CD4-positive, alpha-beta memory T cell (primary cell): ENCODE results near the gene TOGARAM2. TPM values are rescaled to one million over a fixed set of nuclear protein-coding genes. Genes with fewer than 3 reads are reported as not detected.
A peak's percentile ranks its signal among the peaks of the same experiment; 100 is the strongest.

Experiments
- CTCF ChIA-PET: fragments of 350-600 bp; sonication (Branson Sonifier 250); formaldehyde crosslinking; loops from one replicate; lab custom pipeline; 2021; ENCODE audit warnings: inconsistent platforms; ENCODE audit not compliant: partially characterized antibody; lab: Charles Lee
- POLR2A ChIA-PET: fragments of 350-600 bp; sonication (Branson Sonifier 250); formaldehyde crosslinking; loops from one replicate; lab custom pipeline; 2021; ENCODE audit not compliant: partially characterized antibody; lab: Charles Lee
- DNase-seq, 5 donors: peaks; one replicate each; pipeline versions ENCODE4 v3.0.0 to v3.0.0-alpha.2; 2020 to 2022; ENCODE audit warnings: mixed read lengths in 1 of 5
- H3K27ac ChIP-seq: one replicate; pipeline ENCODE4 v1.7.0; 2013; ENCODE audit warnings: low read depth, low read length
- H3K27me3 ChIP-seq: 2 replicates; pipeline ENCODE4 v1.7.0; 2013; ENCODE audit warnings: mild to moderate bottlenecking, low read length, moderate library complexity; ENCODE audit not compliant: insufficient read depth
- H3K36me3 ChIP-seq: 2 replicates; pipeline ENCODE4 v1.7.0; 2013; ENCODE audit warnings: mild to moderate bottlenecking, low read length, moderate library complexity; ENCODE audit not compliant: insufficient read depth
- H3K4me1 ChIP-seq: 2 replicates; pipeline ENCODE4 v1.7.0; 2013; ENCODE audit warnings: mild to moderate bottlenecking, low read length, moderate library complexity; ENCODE audit not compliant: insufficient read depth
- H3K4me3 ChIP-seq, 2 donors: one replicate each; pipeline ENCODE4 v1.7.0; 2013; ENCODE audit warnings: low read length in 2 of 2, mild to moderate bottlenecking in 1 of 2
- H3K9me3 ChIP-seq, 2 donors: one replicate each; pipeline ENCODE4 v1.7.0; 2013; ENCODE audit warnings: low read length in 2 of 2, control low read depth in 1 of 2; ENCODE audit not compliant: control insufficient read depth in 1 of 2
- H3K27ac Mint-ChIP-seq, 7 donors: one replicate each; pipeline ENCODE4 v1.8.0; 2020 to 2021; ENCODE audit warnings: mixed read lengths in 7 of 7, mild to moderate bottlenecking in 6 of 7, inconsistent platforms in 3 of 7, moderate library complexity in 3 of 7
- H3K27me3 Mint-ChIP-seq, 2 donors: one replicate each; pipeline ENCODE4 v1.8.0; 2020 to 2021; ENCODE audit warnings: mixed read lengths in 2 of 2
- H3K36me3 Mint-ChIP-seq, 2 donors: one replicate each; pipeline ENCODE4 v1.8.0; 2020 to 2021; ENCODE audit warnings: mixed read lengths in 2 of 2, inconsistent platforms in 1 of 2, mild to moderate bottlenecking in 1 of 2
- H3K4me1 Mint-ChIP-seq, 4 donors: one replicate each; pipeline ENCODE4 v1.8.0; 2020 to 2021; ENCODE audit warnings: mixed read lengths in 4 of 4, mild to moderate bottlenecking in 1 of 4
- H3K4me3 Mint-ChIP-seq, 8 donors: one replicate each; pipeline ENCODE4 v1.8.0; 2020 to 2021; ENCODE audit warnings: mixed read lengths in 8 of 8, mild to moderate bottlenecking in 7 of 8, moderate library complexity in 6 of 8, inconsistent platforms in 3 of 8
- H3K9me3 Mint-ChIP-seq, 8 donors: one replicate each; pipeline ENCODE4 v1.8.0; 2020 to 2021; ENCODE audit warnings: mixed read lengths in 8 of 8, mild to moderate bottlenecking in 5 of 8, inconsistent platforms in 3 of 8, moderate library complexity in 1 of 8
- intact Hi-C: fragments of 100-400 bp; cut with micrococcal nuclease; formaldehyde crosslinking; loops from one replicate; pipeline ENCODE4 v1.15.1; 2023
- polyA plus RNA-seq, 2 donors: library from polyadenylated mRNA; unstranded; fragments of 300-500 nt; fragmentation: Illumina TruSeq; gene quantifications; one replicate each; pipeline ENCODE4 v1.2.3, GENCODE V29; 2021
- total RNA-seq, 2 experiments: library from RNA; stranded (reverse); gene quantifications; one replicate each; pipeline ENCODE4 v1.2.3, GENCODE V29; 2021

TOGARAM2 gene
- total and polyA plus RNA-seq, 4 experiments from 2014 or later = 0.46 to 2.7 (median 1.7) TPM

DNA sequence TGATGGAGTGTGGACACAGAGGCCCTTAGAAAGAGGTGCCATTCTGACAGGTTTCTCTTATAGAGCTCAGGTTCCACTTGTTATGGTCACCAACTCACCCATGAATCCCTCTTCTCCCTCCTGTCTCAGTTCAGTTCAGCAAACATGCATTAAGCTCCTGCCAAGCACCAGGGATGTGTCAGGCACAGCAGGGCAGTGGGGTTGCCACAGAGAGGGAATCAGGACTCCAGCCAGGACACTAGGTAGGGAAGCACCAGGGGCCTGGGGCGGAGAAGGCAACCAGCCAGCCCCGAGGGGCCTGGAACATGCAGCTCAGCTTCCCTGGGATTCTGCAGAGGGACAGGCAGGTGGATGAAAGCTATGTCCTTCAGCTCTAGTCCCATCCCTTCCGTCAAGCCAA lies 44.6 kb downstream of the TOGARAM2 start:
- H3K9me3 Mint-ChIP-seq = no peaks in the 10 kb centered on the region
- H3K36me3 ChIP-seq = no peaks in the 10 kb centered on the region
- ChIA-PET POLR2A (interaction anchor here (1.5 to 2.3 kb wide), 2 partner anchors 14 to 91 kb away, joined by 5 read pairs; no protein-coding TSS in a partner anchor), CTCF (interaction anchor here (2.7 kb wide), 1 partner anchor 10 kb away, joined by 14 read pairs; no protein-coding TSS in a partner anchor)
- no peaks in the 10 kb centered on the region for H3K27me3 Mint-ChIP-seq
- peaks cover 2 to 4% of the 10 kb centered on the region in 2 donors for H3K36me3 Mint-ChIP-seq
- H3K27me3 ChIP-seq = no peaks in the 10 kb centered on the region
- H3K4me3 ChIP-seq = no peak overlapping the region
- intact Hi-C loops = no loop called here
- no peaks in the 10 kb centered on the region for H3K4me1 ChIP-seq
- DNase-seq = no peak
- peaks cover 0 to 7% (median 2%) of the 10 kb centered on the region in 4 donors for H3K4me1 Mint-ChIP-seq
- H3K4me3 Mint-ChIP-seq = no peak overlapping the region
- no peak overlapping the region for H3K27ac ChIP-seq
- H3K9me3 ChIP-seq = no peaks in the 10 kb centered on the region
- peak overlapping the region in 1 of 7 donors; percentile 63 for H3K27ac Mint-ChIP-seq

DNA sequence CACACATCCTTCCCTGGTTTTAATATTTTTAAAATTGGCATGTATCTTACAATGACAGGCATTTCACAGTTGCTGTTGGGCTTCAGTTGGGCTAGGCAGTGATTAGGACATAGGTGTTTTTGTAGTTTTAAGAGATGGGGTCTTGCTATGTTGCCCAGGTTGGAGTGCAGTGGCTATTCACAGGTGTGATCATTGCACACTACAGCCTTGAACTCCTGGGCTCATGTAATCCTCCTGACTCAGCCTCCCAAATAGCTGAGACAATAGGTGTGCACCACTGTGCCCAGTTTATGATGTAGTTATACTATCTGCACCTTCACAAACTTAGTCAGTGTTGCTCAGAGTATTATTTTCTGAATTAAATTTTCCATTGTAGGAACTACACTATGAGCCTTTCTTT lies 49.9 kb downstream of the TOGARAM2 start:
- intact Hi-C loops = no loop called here
- peaks cover 10 to 31% (median 15%) of the 10 kb centered on the region in 4 donors for H3K4me1 Mint-ChIP-seq

DNA sequence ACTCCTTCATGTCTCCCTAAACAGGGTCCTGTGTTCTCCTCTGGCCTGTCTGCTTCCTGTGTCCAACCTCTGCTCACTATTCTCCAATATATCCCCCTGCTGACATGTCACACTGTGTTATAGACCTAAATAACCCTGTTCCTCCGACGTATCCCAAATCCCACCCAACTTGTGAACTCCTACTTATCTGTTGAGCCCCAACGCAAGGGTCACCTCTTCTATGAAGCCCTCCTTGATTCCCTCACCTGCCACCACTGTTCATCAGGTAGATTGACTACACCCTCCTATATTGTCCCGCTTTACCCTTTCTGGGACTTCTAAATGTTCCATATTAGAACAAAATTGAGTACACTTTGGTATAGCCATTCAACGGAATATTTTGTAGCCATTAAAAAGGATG lies 51.1 kb downstream of the TOGARAM2 start:
- H3K4me3 Mint-ChIP-seq = no peak overlapping the region
- POLR2A ChIA-PET = interaction anchor here (0.8 kb wide), 1 partner anchor 21 kb away, joined by 3 read pairs; no protein-coding TSS in a partner anchor
- Histone ChIP-seq H3K27ac (no peak overlapping the region), H3K4me3 (no peak overlapping the region), H3K9me3 (no peaks in the 10 kb centered on the region), H3K4me1 (peaks cover 13% of the 10 kb centered on the region), H3K36me3 (no peaks in the 10 kb centered on the region), H3K27me3 (no peaks in the 10 kb centered on the region)
- no peaks in the 10 kb centered on the region for H3K9me3 Mint-ChIP-seq
- DNase-seq = no peak
- intact Hi-C loops = no loop called here
- peaks cover 0 to 1% of the 10 kb centered on the region in 2 donors for H3K36me3 Mint-ChIP-seq
- H3K27ac Mint-ChIP-seq = peak overlapping the region in 1 of 7 donors; percentile 61
- H3K27me3 Mint-ChIP-seq = no peaks in the 10 kb centered on the region
- CTCF ChIA-PET = no interaction called here
- H3K4me1 Mint-ChIP-seq = peaks cover 10 to 37% (median 15%) of the 10 kb centered on the region in 4 donors

More for the DNA sequence above, 49.9 kb downstream of the TOGARAM2 start:
- Mint-ChIP-seq H3K27me3 (no peaks in the 10 kb centered on the region), H3K27ac (no peak overlapping the region), H3K4me3 (no peak overlapping the region), H3K36me3 (peaks cover 0 to 4% of the 10 kb centered on the region in 2 donors), H3K9me3 (no peaks in the 10 kb centered on the region)
- no peak overlapping the region for H3K27ac ChIP-seq
- H3K27me3 ChIP-seq = no peaks in the 10 kb centered on the region
- ChIA-PET CTCF (interaction anchor here (0.8 kb wide), 1 partner anchor 16 kb away, joined by 3 read pairs; no protein-coding TSS in a partner anchor), POLR2A (no interaction called here)
- no peaks in the 10 kb centered on the region for H3K36me3 ChIP-seq
- H3K4me3 ChIP-seq = no peak overlapping the region
- H3K9me3 ChIP-seq = no peaks in the 10 kb centered on the region
- peaks cover 13% of the 10 kb centered on the region for H3K4me1 ChIP-seq
- DNase-seq = no peak

DNA sequence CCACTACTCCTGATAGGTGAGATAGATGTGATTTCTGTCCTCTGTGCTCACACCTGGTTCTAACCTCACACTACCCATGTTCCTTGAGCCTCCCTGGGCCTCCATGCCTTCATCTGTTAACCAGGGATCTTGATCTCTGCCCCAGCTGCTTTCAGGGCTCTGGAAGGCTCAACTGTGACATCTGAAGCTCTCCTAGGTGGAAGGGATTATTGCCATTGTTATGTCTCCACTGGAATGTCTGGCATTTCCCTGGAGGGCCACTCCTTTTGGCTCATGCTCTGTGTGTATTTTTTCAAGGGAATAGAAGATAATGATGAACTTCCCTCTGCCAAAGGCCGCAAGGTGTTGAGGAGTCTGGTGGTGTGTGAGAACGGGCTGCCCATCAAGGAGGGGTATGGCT lies 52.1 kb downstream of the TOGARAM2 start:
- no peak for DNase-seq
- Mint-ChIP-seq H3K36me3 (no peaks in the 10 kb centered on the region), H3K9me3 (no peaks in the 10 kb centered on the region), H3K4me1 (peaks cover 10 to 37% (median 15%) of the 10 kb centered on the region in 4 donors), H3K4me3 (no peak overlapping the region), H3K27me3 (no peaks in the 10 kb centered on the region), H3K27ac (peak overlapping the region in 4 of 7 donors; percentile 23 to 61 (median 50))
- ChIA-PET POLR2A (no interaction called here), CTCF (no interaction called here)
- H3K4me1 ChIP-seq = peaks cover 13% of the 10 kb centered on the region
- no peak overlapping the region for H3K27ac ChIP-seq
- H3K9me3 ChIP-seq = no peaks in the 10 kb centered on the region
- H3K4me3 ChIP-seq = no peak overlapping the region
- intact Hi-C loops = no loop called here
- no peaks in the 10 kb centered on the region for H3K36me3 ChIP-seq
- H3K27me3 ChIP-seq = no peaks in the 10 kb centered on the region

DNA sequence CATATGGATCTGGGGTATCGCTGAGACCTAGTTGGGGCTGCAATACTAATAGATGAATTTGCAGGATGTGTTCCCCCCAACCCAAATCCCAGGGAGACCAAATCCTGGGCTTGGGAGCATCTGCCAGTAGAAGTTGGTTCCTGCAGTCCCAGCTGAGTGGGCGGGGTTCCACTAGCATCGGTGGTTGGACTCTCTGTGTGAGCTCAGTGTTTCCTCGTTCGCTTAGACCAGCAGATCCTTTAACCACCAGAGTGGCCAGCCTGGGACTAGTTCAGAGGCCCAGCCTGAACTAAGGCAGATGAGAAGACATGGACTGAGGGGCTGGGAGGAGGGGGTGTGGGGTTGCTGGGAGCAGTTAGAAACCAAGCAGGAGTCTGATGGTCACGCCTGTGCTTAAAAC lies 52.6 kb downstream of the TOGARAM2 start:
- CTCF ChIA-PET = interaction anchor here (0.8 kb wide), 2 partner anchors 9 to 21 kb away, joined by 3 to 5 read pairs; no protein-coding TSS in a partner anchor
- DNase-seq = no peak
- Mint-ChIP-seq H3K27ac (peak overlapping the region in 2 of 7 donors; percentile 23 to 30), H3K27me3 (no peaks in the 10 kb centered on the region), H3K4me3 (no peak overlapping the region), H3K9me3 (no peaks in the 10 kb centered on the region), H3K36me3 (no peaks in the 10 kb centered on the region), H3K4me1 (peaks cover 10 to 37% (median 15%) of the 10 kb centered on the region in 4 donors)
- Histone ChIP-seq H3K9me3 (no peaks in the 10 kb centered on the region), H3K27ac (no peak overlapping the region), H3K4me1 (peaks cover 13% of the 10 kb centered on the region), H3K4me3 (no peak overlapping the region), H3K27me3 (no peaks in the 10 kb centered on the region), H3K36me3 (no peaks in the 10 kb centered on the region)
- POLR2A ChIA-PET = no interaction called here
- intact Hi-C loops = no loop called here

DNA sequence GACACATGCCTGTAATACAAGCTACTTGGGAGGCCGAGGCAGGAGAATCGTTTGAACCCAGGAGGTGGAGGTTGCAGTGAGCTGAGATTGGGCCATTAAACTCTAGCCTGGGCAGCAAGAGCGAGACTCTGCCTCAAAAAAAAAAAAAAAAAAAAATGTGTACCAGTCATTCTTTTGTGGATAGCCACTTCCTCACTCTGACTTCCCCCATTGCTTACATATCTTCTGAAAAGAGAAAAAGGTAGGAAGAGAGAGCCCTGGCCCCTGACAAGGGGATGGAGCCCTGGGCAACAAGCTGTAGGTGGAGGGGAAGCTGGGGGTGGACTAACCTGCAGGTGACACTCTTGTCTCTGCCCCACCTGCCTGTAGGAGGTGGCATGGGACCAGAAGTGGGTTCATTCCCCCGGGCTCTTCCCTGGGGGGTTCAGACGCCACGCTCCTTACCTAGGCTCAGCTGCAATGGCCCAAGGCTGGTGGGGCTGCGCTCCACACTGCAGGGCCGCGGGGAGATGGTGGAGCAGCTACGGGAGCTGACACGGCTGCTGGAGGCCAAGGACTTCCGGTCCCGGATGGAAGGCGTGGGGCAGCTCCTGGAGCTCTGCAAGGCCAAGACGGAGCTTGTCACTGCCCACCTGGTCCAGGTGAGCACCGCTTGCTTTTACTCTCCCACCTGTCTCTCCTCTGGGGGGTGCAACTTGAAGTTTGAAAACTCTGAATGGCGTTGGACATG lies 54.1 kb downstream of the TOGARAM2 start:
- Histone ChIP-seq H3K36me3 (no peaks in the 10 kb centered on the region), H3K27me3 (no peaks in the 10 kb centered on the region), H3K4me3 (no peak overlapping the region), H3K9me3 (no peaks in the 10 kb centered on the region), H3K4me1 (peaks cover 13% of the 10 kb centered on the region), H3K27ac (no peak overlapping the region)
- POLR2A ChIA-PET = interaction anchor here (0.7 to 2.0 kb wide), 3 partner anchors 20 to 1407 kb away, joined by 3 to 6 read pairs (median 5); no protein-coding TSS in a partner anchor
- Mint-ChIP-seq H3K36me3 (no peaks in the 10 kb centered on the region), H3K4me1 (peaks cover 10 to 37% (median 15%) of the 10 kb centered on the region in 4 donors), H3K27ac (peak overlapping the region in 3 of 7 donors; percentile 17 to 25 (median 18)), H3K4me3 (peak overlapping the region in 1 of 8 donors; percentile 9), H3K9me3 (no peaks in the 10 kb centered on the region), H3K27me3 (no peaks in the 10 kb centered on the region)
- no peak for DNase-seq
- CTCF ChIA-PET = interaction anchor here (0.7 to 1.6 kb wide), 2 partner anchors 20 to 1438 kb away, joined by 3 to 4 read pairs; no protein-coding TSS in a partner anchor
- intact Hi-C loops = no loop called here

DNA sequence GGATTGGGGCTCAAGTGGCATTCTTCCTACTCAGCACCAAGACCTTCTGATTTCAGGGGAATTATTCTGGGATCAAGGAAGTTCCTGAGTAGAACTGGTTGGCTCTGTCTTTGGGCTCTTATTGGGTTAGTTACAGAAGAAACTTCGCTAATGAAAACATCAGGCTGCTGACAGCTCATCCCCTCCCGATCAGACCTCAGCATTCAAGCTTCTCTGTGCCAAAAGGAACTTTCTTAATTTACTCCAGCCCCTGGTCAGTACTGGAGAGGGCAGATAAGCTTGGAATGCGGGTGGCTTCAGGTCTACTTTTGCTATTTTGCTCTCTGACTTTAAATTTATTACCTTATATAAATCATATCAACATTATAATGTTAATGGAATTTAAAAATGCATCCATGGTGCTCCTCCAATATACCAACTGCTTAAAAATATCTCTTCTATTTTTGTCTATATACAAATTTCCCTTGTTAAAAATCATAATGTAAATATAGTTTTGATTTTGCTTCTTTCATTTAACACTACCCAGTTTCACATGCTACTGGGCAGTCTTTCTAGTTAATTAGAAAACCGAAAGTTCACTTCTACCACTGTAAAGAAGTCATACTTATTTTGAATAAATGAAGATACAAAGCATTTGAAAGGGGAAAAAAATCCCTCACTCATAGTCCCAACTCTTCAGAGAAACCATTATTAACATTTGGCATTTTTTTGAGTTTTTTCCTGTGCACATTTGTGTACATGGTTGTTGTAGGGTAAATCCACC lies 58.8 kb downstream of the TOGARAM2 start:
- Histone ChIP-seq H3K27me3 (no peaks in the 10 kb centered on the region), H3K27ac (no peak overlapping the region), H3K4me1 (peaks cover 3% of the 10 kb centered on the region), H3K36me3 (no peaks in the 10 kb centered on the region), H3K4me3 (no peak overlapping the region), H3K9me3 (no peaks in the 10 kb centered on the region)
- Mint-ChIP-seq H3K4me1 (peaks cover 1 to 10% (median 7%) of the 10 kb centered on the region in 4 donors), H3K27me3 (no peaks in the 10 kb centered on the region), H3K4me3 (no peak overlapping the region), H3K36me3 (no peaks in the 10 kb centered on the region), H3K9me3 (peaks cover 0 to 1% (median 0%) of the 10 kb centered on the region in 8 donors), H3K27ac (peak overlapping the region in 1 of 7 donors; percentile 13)
- DNase-seq = no peak
- POLR2A ChIA-PET = no interaction called here
- CTCF ChIA-PET = no interaction called here
- intact Hi-C loops = no loop called here
